ENCODE data around the gene SAMD4B. TPM values are rescaled to one million over a fixed set of nuclear protein-coding genes. Genes with fewer than 3 reads are reported as not detected.
A peak's percentile ranks its signal among the peaks of the same experiment; 100 is the strongest.

The SAMD4B gene
- total and polyA plus RNA-seq, 9 of the 15 experiments (the other 6 are each of a cell fraction or from before 2014, with no cell fraction given) = 3.4 to 90.5 (median 38.0) TPM

- TF ChIP-seq PURB (CRISPR knock-in tag; IDR thresholded peaks at IDR 0.05; ENCODE audit: low read depth) (no peak), SFPQ (IDR thresholded peaks at IDR 0.05; ENCODE audit: low read depth, low read length) (no peak), ZNF311 (CRISPR knock-in tag; IDR thresholded peaks at IDR 0.05) (no peak), NFIC (IDR thresholded peaks at IDR 0.05) (peak; percentile 39), ZNF609 (CRISPR knock-in tag; IDR thresholded peaks at IDR 0.05; ENCODE audit: borderline replicate concordance) (0 out of 2 replicates have a peak, but pooled peaks have one; percentile 68), PREB (CRISPR knock-in tag; IDR thresholded peaks at IDR 0.05) (no peak), ZNF780A (CRISPR knock-in tag; IDR thresholded peaks at IDR 0.05) (no peak), ELK1 (CRISPR knock-in tag; IDR thresholded peaks at IDR 0.05) (no peak), CREB1 (IDR thresholded peaks at IDR 0.05) (peak; percentile 78), CREB1 (CRISPR knock-in tag; IDR thresholded peaks at IDR 0.05) (peak; percentile 58; the same call in 1 of the 2 replicates), WHSC1 (IDR thresholded peaks at IDR 0.05; ENCODE audit: low read length) (no peak), PTRF (tag; IDR thresholded peaks at IDR 0.05) (no peak), RB1 (IDR thresholded peaks at IDR 0.05; ENCODE audit: low read depth) (peak; percentile 80; the same call in 1 of the 2 replicates), SMC3 (conservative IDR thresholded peaks at IDR 0.05; ENCODE audit: insufficient read depth, low read depth, low read length) (peak; percentile 63), ZNF253 (CRISPR knock-in tag; conservative IDR thresholded peaks at IDR 0.05) (no peak), NONO (IDR thresholded peaks at IDR 0.05; ENCODE audit: low read depth in 2 of 2, low read length in 1 of 2) (peak in 1 of 2 experiments; percentile 60; a peak in 2 of 4 replicates), ZNF121 (CRISPR knock-in tag; conservative IDR thresholded peaks at IDR 0.05) (no peak), ZNF445 (CRISPR knock-in tag; IDR thresholded peaks at IDR 0.05; ENCODE audit: low read depth) (no peak)
Observed at GRCh38 chr19:39341719-39342604, at the start of gene SAMD4B (continued).

Data from K562 (cell line).